T1000 (cell line): ENCODE results near the gene DDR2.

ENCODE experiments used
- DNase-seq: peaks from one replicate; lab custom pipeline; 2025; ENCODE audit warnings: mixed read lengths; lab: John Stamatoyannopoulos, UW

Gene DDR2

DNA sequence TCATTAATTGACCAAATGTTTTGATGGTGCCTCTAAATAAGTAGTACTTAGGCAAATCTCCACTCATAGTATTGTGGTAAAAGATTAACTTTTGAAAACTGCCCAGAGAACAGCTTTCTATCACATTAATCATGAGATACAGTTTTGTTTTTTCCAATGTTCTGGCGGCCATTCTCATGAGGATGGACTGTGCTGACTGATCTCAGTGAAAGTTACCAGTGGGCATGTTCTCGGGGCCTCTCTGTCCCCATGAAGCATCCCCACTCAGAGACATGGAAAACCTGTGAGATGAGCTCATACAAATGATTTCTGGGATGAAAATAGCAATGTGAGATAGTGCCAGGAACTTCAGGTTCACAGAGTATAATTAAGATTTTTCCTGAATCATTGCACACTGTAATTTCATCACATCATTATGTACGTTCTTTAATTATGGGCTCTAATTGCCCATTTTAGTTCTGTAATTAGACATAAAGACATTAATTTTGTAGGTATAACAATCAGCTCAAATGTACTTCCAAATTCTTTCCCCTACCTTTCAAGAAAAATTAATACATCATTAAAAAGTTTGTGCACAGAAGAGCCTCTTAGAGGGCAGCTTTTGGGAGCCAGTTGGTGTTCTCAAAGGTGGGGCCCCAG lies 40.5 kb downstream of the DDR2 start:
- no peak for DNase-seq

GRCh38 chr1:162674034-162674608 lies 41.9 kb downstream of the DDR2 start:
- no peak for DNase-seq

- DNase-seq = no peak
Measured at GRCh38 chr1:162676087-162676486, 43.8 kb downstream of the DDR2 start.

DNA sequence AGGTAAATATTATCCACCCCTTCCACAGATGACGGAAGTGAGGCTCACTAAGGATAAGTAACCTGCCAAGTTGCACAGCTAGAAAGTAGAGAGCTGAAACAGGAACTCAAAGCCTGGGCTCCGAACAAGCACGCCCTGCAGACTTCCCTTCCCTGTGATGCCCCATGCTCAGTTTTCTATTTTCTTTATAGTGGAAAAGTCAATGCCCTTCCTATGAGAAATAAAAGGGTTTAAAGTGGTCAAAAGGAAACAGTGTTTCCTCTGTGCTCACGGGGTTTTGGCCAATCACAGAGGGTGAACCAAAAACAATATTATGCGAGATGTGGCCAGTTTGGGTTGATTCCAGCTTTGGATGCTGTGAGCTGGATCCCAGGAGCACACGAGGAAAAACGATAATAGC lies 44.5 kb downstream of the DDR2 start:
- DNase-seq = no peak

GRCh38 chr1:162677607-162678371 lies 45.5 kb downstream of the DDR2 start:
- no peak for DNase-seq

DNA sequence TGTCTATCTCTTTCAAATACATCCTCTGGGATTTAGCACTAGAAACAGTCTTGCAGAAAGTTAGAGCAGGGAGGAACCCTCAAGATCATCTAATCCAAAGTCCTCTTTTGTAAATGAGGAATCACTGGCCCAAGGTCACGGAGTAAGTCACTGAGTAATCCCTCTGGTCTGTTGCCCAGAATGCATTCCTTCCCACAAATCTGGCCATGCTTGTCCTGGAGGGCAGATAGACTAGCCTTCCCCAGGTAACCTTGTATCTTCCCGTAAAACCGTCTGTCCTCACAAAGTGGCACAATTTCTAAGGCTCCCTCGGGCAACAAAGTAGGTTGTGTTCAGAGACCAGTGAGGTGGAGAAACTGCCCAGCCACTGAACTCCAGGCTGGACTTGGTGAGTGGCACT lies 46.2 kb downstream of the DDR2 start:
- DNase-seq = peak; percentile 17

DNA sequence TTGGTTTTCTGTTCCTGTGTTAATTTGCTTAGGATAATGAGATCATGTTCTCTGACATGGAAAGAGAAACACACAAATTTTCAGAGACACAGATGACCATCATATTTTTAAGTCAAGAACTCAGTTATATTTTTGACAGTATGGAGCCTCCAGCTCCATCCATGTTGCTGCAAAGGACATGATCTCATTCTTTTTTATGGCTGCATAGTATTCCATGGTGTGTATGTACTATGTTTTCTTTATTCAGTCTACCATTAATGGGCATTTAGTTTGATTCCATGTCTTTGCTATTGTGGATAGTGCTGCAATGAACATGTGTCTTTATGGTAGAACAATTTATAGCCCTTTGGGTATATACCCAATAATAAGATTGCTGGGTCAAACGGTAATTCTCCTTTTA lies 47.0 kb downstream of the DDR2 start:
- no peak for DNase-seq

DNA sequence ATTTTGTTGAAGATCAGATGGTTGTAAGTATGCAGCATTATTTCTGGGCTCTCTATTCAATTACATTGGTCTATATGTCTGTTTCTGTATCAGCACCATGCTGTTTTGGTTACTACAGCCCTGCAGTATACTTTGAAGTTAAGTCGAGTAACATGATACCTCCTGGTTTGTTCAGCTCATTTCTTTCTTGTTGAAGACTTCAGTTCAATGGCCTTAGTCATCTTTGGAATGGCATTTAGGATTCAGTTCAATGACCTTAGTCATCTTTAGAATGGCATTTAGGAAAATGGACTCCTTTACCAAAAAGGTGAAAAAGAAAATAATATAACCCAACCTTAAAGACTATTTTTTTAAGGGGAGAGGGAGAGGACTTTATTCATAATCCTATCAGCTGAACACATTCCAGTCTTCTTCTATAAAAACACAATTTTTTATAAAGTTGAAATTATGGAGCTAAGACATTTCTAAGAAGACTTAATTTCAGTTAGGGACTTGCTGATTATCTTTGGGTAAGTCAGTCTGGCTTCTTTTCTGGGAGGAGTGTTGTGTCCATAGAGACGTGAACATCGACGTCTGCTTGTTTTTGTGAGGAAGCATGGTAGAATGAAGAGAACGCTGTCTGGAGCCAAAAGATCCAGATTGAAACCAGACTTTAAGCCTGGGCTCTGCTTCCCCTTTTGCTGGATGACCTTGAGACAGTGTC lies 48.3 kb downstream of the DDR2 start:
- DNase-seq = no peak

DNA sequence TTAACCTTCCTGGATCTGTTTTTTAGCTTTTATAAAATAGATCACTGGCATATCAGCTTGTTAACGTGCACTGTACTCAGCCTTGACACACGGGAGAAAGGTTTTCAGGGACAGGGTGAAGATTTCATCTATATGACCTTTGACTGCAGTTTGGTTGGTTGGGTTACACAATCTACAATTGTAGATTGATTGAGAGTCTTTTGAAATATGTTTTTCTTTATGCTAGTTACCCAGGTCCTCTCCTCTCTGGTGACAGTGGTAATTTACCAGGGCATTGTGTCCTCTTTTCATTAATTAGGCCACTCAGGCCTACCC lies 48.8 kb downstream of the DDR2 start:
- DNase-seq = no peak

GRCh38 chr1:162682013-162682419 lies 49.8 kb downstream of the DDR2 start:
- DNase-seq = no peak

DNA sequence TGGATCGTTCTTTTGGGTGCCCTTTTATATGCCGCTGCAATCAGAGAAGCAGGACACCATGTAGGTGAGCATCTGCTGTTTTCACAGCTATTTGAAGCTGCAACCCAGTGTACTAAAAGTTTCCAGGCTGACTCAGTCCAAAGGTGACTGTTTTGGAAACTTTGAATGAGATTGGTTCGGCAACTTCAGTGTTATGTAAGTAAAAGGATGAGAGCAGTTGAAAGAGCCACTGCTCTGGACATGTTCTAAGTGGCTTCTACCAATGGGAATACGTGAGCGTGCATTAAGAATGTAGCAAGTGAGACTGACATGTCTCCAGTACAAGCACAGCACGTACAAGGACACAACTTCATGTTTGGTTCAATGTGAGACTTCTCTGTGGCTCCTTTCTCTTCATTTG lies 55.6 kb downstream of the DDR2 start:
- DNase-seq = no peak

- no peak for DNase-seq
Measured at GRCh38 chr1:162688521-162688920, 56.3 kb downstream of the DDR2 start.

- no peak for DNase-seq
Measured at GRCh38 chr1:162688931-162689330, 56.7 kb downstream of the DDR2 start.

DNA sequence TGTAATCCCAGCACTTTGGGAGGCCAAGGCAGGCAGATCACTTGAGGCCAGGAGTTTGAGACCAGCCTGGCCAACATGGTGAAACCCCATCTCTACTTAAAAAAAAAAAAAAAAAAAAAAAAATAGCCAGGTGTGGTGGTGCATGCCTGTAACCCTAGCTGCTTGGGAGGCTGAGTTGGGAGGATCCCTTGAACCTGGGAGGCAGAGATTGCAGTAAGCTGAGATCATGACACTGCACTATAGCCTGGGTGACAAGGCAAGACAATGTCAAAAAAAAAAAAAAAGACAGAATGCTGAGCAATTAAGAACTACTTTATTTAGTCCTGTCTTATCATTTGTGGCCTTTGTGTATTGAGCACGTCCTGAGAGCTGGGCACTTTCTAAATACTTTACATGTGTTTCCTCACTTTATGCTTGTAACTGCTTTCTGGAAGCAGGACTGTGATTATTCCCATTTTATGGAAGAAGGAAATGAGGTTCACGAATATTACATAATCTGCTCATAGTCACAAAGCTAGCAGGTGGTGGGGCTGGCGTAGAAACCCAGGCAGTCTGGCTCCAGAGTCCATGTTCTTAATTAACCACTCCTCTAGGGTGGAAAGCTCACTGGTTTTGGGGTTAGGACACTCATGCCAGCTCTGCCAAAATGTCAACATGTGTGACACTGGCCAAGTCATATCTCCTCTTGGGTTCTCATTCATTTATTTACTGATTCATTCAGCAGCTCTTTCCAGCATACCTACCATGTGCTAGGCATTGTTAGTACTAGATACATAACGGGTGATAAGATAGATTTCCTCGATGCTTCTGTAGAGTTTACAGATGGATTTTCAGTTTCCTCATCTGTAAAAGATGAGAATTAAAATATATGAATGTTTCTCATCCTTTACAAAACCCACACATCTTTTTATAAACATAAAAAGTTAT lies 57.7 kb downstream of the DDR2 start:
- no peak for DNase-seq

DNA sequence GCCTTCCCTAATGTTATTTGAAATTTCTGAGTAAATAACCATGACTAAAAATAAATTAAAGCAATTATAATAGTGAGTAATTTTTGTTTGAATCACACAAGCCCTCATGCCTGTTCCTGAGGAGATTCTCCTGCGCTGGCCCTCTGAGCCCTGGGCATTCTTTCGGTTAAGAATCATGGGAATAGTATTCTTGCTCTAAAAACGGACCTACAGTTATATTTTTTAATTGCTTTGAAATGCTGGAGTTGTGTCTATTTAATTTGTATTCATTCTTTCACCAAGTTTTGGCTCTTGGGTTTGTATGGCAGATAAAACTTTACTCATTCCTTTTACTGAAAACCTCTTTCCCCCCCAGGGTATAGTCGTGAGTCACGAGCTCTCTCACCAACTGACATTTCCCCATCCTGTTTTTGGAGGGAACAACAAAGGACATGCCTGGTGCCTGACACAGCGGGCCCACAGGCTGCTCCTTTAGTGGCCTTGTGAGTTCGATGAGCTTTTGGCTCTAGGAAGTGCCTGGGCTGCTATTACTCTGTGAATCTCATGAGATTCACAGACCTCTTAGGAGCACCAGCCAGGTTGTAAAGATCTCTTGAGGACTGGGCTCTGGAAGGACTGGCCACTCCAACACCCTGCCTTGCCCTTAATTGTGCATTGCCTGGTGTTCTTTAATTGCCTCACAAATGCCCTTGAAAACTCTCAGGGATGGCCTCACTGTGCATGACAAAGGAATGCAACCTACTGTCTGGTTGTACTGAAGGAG lies 58.6 kb downstream of the DDR2 start:
- peak; percentile 80 for DNase-seq

- no peak for DNase-seq
Measured at GRCh38 chr1:162691999-162692575, 59.8 kb downstream of the DDR2 start.

- no peak for DNase-seq
Measured at GRCh38 chr1:162694911-162695310, 62.6 kb downstream of the DDR2 start.

GRCh38 chr1:162695687-162696086 lies 63.4 kb downstream of the DDR2 start:
- DNase-seq = no peak

- DNase-seq = peak; percentile 44
Measured at GRCh38 chr1:162696286-162696862, 64.1 kb downstream of the DDR2 start.

GRCh38 chr1:162697140-162697895 lies 65.1 kb downstream of the DDR2 start:
- DNase-seq = no peak
